PC-3 (cell line): ENCODE data around the gene BMAL2. TPM values are rescaled to one million over a fixed set of nuclear protein-coding genes. Genes with fewer than 3 reads are reported as not detected.

Source experiments
- ATAC-seq: fragments of 200-7000 bp; cut with Tn5 transposase; 2 replicates; pipeline ENCODE4 v1.9.1; 2020; ENCODE audit warnings: mild to moderate bottlenecking, moderate library complexity
- BruUV-seq: library from RNA; stranded (reverse); fragments of 400-500 nt; replicated peaks from 2 replicates; lab custom pipeline; 2021; lab: Mats Ljungman, UMichigan
- CTCF ChIA-PET: fragments of 300-600 bp; sonication (Branson Sonifier 250); formaldehyde crosslinking; loops from one replicate; lab custom pipeline; 2022; ENCODE audit warnings: antibody characterized with exemption; lab: Charles Lee
- POLR2A ChIA-PET: fragments of 300-600 bp; sonication (Branson Sonifier 250); formaldehyde crosslinking; loops from one replicate; lab custom pipeline; 2022; ENCODE audit warnings: antibody characterized with exemption; ENCODE audit not compliant: unreplicated experiment; lab: Charles Lee
- DNase-seq: peaks from one replicate; pipeline ENCODE4 v3.0.0-alpha.2; 2015
- H2AFZ ChIP-seq: fragments of 300-600 bp; sonication (generic); 2 replicates; pipeline ENCODE4 v1.6.0; 2016; ENCODE audit warnings: antibody characterized with exemption, low read length
- H3F3A ChIP-seq: fragments of 300-600 bp; sonication (generic); one replicate; pipeline ENCODE4 v1.6.0; 2017; ENCODE audit warnings: antibody characterized with exemption, low read length, control low read depth, mild to moderate bottlenecking; ENCODE audit not compliant: unreplicated experiment
- H3K27ac ChIP-seq: fragments of 300-600 bp; sonication (generic); 2 replicates; pipeline ENCODE4 v1.5.1; 2016; ENCODE audit warnings: mild to moderate bottlenecking, low read length
- H3K27me3 ChIP-seq: fragments of 300-600 bp; sonication (generic); 2 replicates; pipeline ENCODE4 v1.6.1; 2016; ENCODE audit warnings: low read length, mixed read lengths
- H3K36me3 ChIP-seq: fragments of 300-600 bp; sonication (generic); 2 replicates; pipeline ENCODE4 v1.6.1; 2016; ENCODE audit warnings: low read depth, mixed run types, low read length, mixed read lengths
- H3K4me1 ChIP-seq: fragments of 300-600 bp; sonication (generic); 2 replicates; pipeline ENCODE4 v1.5.1; 2016; ENCODE audit warnings: low read length; ENCODE audit not compliant: insufficient read depth
- H3K4me2 ChIP-seq: fragments of 300-600 bp; sonication (generic); 2 replicates; pipeline ENCODE4 v1.6.0; 2016; ENCODE audit warnings: low read length
- H3K4me3 ChIP-seq: fragments of 300-600 bp; sonication (generic); 2 replicates; pipeline ENCODE4 v1.5.1; 2016; ENCODE audit warnings: mild to moderate bottlenecking, low read length, mixed read lengths
- H3K79me2 ChIP-seq: fragments of 300-600 bp; sonication (generic); 2 replicates; pipeline ENCODE4 v1.6.1; 2017; ENCODE audit warnings: low read length, mixed read lengths
- H3K9ac ChIP-seq: fragments of 300-600 bp; sonication (generic); 2 replicates; pipeline ENCODE4 v1.6.0; 2016; ENCODE audit warnings: mild to moderate bottlenecking, low read length
- H3K9me2 ChIP-seq: fragments of 300-600 bp; sonication (generic); replicated peaks from 2 replicates; pipeline ENCODE4 v1.6.1; 2016; ENCODE audit warnings: mixed run types, low read length, mixed read lengths
- H3K9me3 ChIP-seq: fragments of 300-600 bp; sonication (generic); 2 replicates; pipeline ENCODE4 v1.6.1; 2016; ENCODE audit warnings: low read length, mixed read lengths
- H4K20me1 ChIP-seq: fragments of 300-600 bp; sonication (generic); 2 replicates; pipeline ENCODE4 v1.6.1; 2016; ENCODE audit warnings: low read length, mixed read lengths
- EZH2 ChIP-seq: fragments of 300-600 bp; sonication (generic); IDR thresholded peaks from one replicate; pipeline ENCODE4 v1.6.1; 2017; ENCODE audit warnings: antibody characterized with exemption, mild to moderate bottlenecking, low read length; ENCODE audit not compliant: unreplicated experiment
- EZH2phosphoT487 ChIP-seq: fragments of 300-600 bp; sonication (generic); IDR thresholded peaks from 2 replicates; pipeline ENCODE4 v1.6.1; 2018; ENCODE audit warnings: mild to moderate bottlenecking, antibody characterized with exemption, low read length, borderline replicate concordance
- intact Hi-C: fragments of 100-400 bp; cut with micrococcal nuclease; formaldehyde crosslinking; loops from 2 replicates; pipeline ENCODE4 v1.9.0; 2023
- total RNA-seq: library from RNA; depleted of rRNA; stranded (reverse); fragments of >200 nt; gene quantifications from 2 replicates; pipeline ENCODE4 v1.2.3, GENCODE V29; 2014
- TF ChIP-seq, protein P1 (sequence below): fragments of 300-600 bp; sonication (generic); conservative IDR thresholded peaks from 2 replicates; pipeline ENCODE4 v1.5.1; 2017; ENCODE audit warnings: antibody characterized with exemption, low read depth, mild to moderate bottlenecking, low read length

BMAL2 gene
- total RNA-seq, 1 experiment from 2014 or later, result 137 TPM

GRCh38 chr12:27303139-27304111 lies 29.2 kb upstream of the BMAL2 start:
- Histone ChIP-seq H3K79me2 (no peaks in the 10 kb centered on the region), H3K36me3 (peaks cover 9% of the 10 kb centered on the region; the same call in 1 of the 2 replicates), H3K27me3 (no peaks in the 10 kb centered on the region), H3K9me2 (no peaks in the 10 kb centered on the region), H3K9me3 (no peaks in the 10 kb centered on the region), H2AFZ (no peak overlapping the region), H3K9ac (no peak overlapping the region), H3K4me3 (no peak overlapping the region), H4K20me1 (0 out of 2 replicates have a peak, but pooled peaks cover 4% of the 10 kb centered on the region), H3F3A (no peaks in the 10 kb centered on the region), H3K27ac (no peak overlapping the region), H3K4me1 (peaks cover 10% of the 10 kb centered on the region), H3K4me2 (peak overlapping the region; percentile 23)
- intact Hi-C loops, result loop anchor here (10.0 kb wide), 2 partner anchors 419 to 449 kb away; no protein-coding TSS in a partner anchor
- POLR2A ChIA-PET, result interaction anchor here (0.7 kb wide), 1 partner anchor 14 kb away, joined by 19 read pairs; no protein-coding TSS in a partner anchor
- peak; percentile 72 for DNase-seq
- CTCF ChIA-PET, result interaction anchor here (0.5 kb wide), 2 partner anchors 24 to 279 kb away, joined by 3 read pairs; no protein-coding TSS in a partner anchor
- peak; percentile 81 for ATAC-seq
- TF ChIP-seq EZH2 (no peak), EZH2phosphoT487 (no peak)
- TF ChIP-seq, protein P1, sequence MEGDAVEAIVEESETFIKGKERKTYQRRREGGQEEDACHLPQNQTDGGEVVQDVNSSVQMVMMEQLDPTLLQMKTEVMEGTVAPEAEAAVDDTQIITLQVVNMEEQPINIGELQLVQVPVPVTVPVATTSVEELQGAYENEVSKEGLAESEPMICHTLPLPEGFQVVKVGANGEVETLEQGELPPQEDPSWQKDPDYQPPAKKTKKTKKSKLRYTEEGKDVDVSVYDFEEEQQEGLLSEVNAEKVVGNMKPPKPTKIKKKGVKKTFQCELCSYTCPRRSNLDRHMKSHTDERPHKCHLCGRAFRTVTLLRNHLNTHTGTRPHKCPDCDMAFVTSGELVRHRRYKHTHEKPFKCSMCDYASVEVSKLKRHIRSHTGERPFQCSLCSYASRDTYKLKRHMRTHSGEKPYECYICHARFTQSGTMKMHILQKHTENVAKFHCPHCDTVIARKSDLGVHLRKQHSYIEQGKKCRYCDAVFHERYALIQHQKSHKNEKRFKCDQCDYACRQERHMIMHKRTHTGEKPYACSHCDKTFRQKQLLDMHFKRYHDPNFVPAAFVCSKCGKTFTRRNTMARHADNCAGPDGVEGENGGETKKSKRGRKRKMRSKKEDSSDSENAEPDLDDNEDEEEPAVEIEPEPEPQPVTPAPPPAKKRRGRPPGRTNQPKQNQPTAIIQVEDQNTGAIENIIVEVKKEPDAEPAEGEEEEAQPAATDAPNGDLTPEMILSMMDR, result no peak
- BruUV-seq, result no TSS peak

DNA sequence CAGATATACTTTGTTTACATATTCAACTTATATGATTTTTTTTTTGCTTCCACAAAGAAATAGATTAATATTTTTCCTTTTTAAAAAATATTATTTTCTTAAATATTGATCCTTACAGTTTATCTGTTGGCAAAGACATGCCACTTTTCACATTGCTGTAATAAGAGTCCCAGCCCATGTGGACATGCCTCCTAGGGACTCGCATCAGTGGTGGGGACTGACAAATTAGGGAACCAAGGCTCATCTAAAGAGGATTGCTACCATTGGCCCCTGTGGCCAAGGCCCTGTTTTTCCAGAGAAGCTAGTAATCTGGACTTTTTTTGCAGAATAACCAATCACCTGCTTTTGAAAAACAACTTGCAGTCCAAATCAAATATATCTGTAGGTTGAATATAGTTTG lies 27.8 kb upstream of the BMAL2 start:
- Histone ChIP-seq H3K9me2 (no peaks in the 10 kb centered on the region), H3K4me1 (peaks cover 10% of the 10 kb centered on the region), H3K36me3 (peaks cover 13% of the 10 kb centered on the region; the same call in 1 of the 2 replicates), H3K4me3 (no peak overlapping the region), H3K27ac (no peak overlapping the region), H3K4me2 (no peak overlapping the region), H2AFZ (no peak overlapping the region), H3K9ac (no peak overlapping the region), H3F3A (no peaks in the 10 kb centered on the region), H4K20me1 (0 out of 2 replicates have a peak, but pooled peaks cover 4% of the 10 kb centered on the region), H3K79me2 (no peaks in the 10 kb centered on the region), H3K9me3 (no peaks in the 10 kb centered on the region), H3K27me3 (no peaks in the 10 kb centered on the region)
- intact Hi-C loops, result loop anchor here (1.0 to 10.0 kb wide), 4 partner anchors 115 to 450 kb away; no protein-coding TSS in a partner anchor
- DNase-seq (no peak), ATAC-seq (no peak)
- POLR2A ChIA-PET, result no interaction called here
- TF ChIP-seq, protein P1, result no peak
- no peak for TF ChIP-seq EZH2phosphoT487
- no peak for TF ChIP-seq EZH2
- CTCF ChIA-PET, result interaction anchor here (0.6 to 0.7 kb wide), 3 partner anchors 47 to 420 kb away, joined by 3 to 11 read pairs (median 4); partner anchors contain the start of gene TM7SF3
- BruUV-seq, result no TSS peak
